Liver (tissue), 9 donors: ENCODE results near the gene GPR6. TPM values are rescaled to one million over a fixed set of nuclear protein-coding genes. Genes with fewer than 3 reads are reported as not detected.

ENCODE experiments used
- DNase-seq: peaks from one replicate; pipeline ENCODE4 v3.0.0-alpha.2; 2017; ENCODE audit warnings: low spot score
- H3K27ac ChIP-seq, 2 donors: one replicate each; pipeline ENCODE4 v1.7.0; 2013; ENCODE audit warnings: inconsistent platforms in 2 of 2, low read length in 2 of 2, control low read depth in 1 of 2, low read depth in 1 of 2, mild to moderate bottlenecking in 1 of 2
- H3K27me3 ChIP-seq, 4 donors: one replicate each; pipeline versions ENCODE4 v1.6.1 to v1.7.0; 2013; ENCODE audit warnings: low read length in 3 of 4, inconsistent platforms in 1 of 4, mild to moderate bottlenecking in 1 of 4, moderate library complexity in 1 of 4; ENCODE audit not compliant: control insufficient read depth in 4 of 4, insufficient read depth in 4 of 4
- H3K36me3 ChIP-seq, 4 donors: one replicate each; pipeline versions ENCODE4 v1.6.1 to v1.7.0; 2013; ENCODE audit warnings: low read length in 3 of 4, mild to moderate bottlenecking in 3 of 4, low read depth in 1 of 4, moderate library complexity in 1 of 4; ENCODE audit not compliant: control insufficient read depth in 4 of 4, insufficient read depth in 3 of 4
- H3K4me1 ChIP-seq, 4 donors: one replicate each; pipeline versions ENCODE4 v1.6.1 to v1.7.0; 2013; ENCODE audit warnings: low read length in 3 of 4, mild to moderate bottlenecking in 3 of 4, moderate library complexity in 1 of 4; ENCODE audit not compliant: control insufficient read depth in 4 of 4, insufficient read depth in 4 of 4
- H3K4me3 ChIP-seq, 3 donors: one replicate each; pipeline versions ENCODE4 v1.6.1 to v1.7.0; 2013; ENCODE audit warnings: low read length in 3 of 3, control low read depth in 1 of 3, low read depth in 1 of 3, mild to moderate bottlenecking in 1 of 3
- H3K9ac ChIP-seq, 2 donors: one replicate each; pipeline ENCODE4 v1.7.0; 2013; ENCODE audit warnings: low read length in 2 of 2, mild to moderate bottlenecking in 2 of 2, moderate library complexity in 2 of 2, control low read depth in 1 of 2, low read depth in 1 of 2
- H3K9me3 ChIP-seq, 4 donors: one replicate each; pipeline versions ENCODE4 v1.6.1 to v1.7.0; 2013; ENCODE audit warnings: low read length in 3 of 4; ENCODE audit not compliant: control insufficient read depth in 4 of 4
- ATF3 ChIP-seq: IDR thresholded peaks from 2 replicates; pipeline ENCODE4 v1.6.1; 2016; ENCODE audit warnings: antibody characterized with exemption
- CTCF ChIP-seq: fragments of 150-350 bp; IDR thresholded peaks from 2 replicates; pipeline ENCODE4 v1.5.1; 2017; ENCODE audit warnings: improper control_type of control experiment, low read depth, low read length; ENCODE audit not compliant: missing input control
- EGR1 ChIP-seq, 2 donors: IDR thresholded peaks; 2 replicates each; pipeline ENCODE4 v1.6.1; 2016 to 2018; ENCODE audit warnings: antibody characterized with exemption in 2 of 2, low read depth in 2 of 2
- FOXA1 ChIP-seq: IDR thresholded peaks from 2 replicates; pipeline ENCODE4 v1.6.1; 2016; ENCODE audit warnings: antibody characterized with exemption
- FOXA2 ChIP-seq: IDR thresholded peaks from 2 replicates; pipeline ENCODE4 v1.6.1; 2016; ENCODE audit warnings: antibody characterized with exemption
- HNF4A ChIP-seq, 2 donors: conservative IDR thresholded peaks; 2 replicates each; pipeline ENCODE4 v1.6.1; 2016; ENCODE audit warnings: antibody characterized with exemption in 2 of 2, mild to moderate bottlenecking in 2 of 2
- HNF4G ChIP-seq: IDR thresholded peaks from 2 replicates; pipeline ENCODE4 v1.6.1; 2016; ENCODE audit warnings: antibody characterized with exemption
- JUND ChIP-seq, 2 donors: IDR thresholded peaks; 2 replicates each; pipeline ENCODE4 v1.6.1; 2016; ENCODE audit warnings: antibody characterized with exemption in 2 of 2
- MAX ChIP-seq: IDR thresholded peaks from 2 replicates; pipeline ENCODE4 v1.6.1; 2016; ENCODE audit warnings: antibody characterized with exemption
- NR2F2 ChIP-seq: IDR thresholded peaks from 2 replicates; pipeline ENCODE4 v1.6.1; 2016; ENCODE audit warnings: antibody characterized with exemption
- RAD21 ChIP-seq, 2 donors: IDR thresholded peaks; 2 replicates each; pipeline ENCODE4 v1.6.1; 2016; ENCODE audit warnings: antibody characterized with exemption in 2 of 2, mild to moderate bottlenecking in 2 of 2
- REST ChIP-seq: IDR thresholded peaks from 2 replicates; pipeline ENCODE4 v1.6.1; 2016; ENCODE audit warnings: antibody characterized with exemption, mild to moderate bottlenecking
- RXRA ChIP-seq, 2 donors: IDR thresholded peaks; 2 replicates each; pipeline ENCODE4 v1.6.1; 2017 to 2018; ENCODE audit warnings: antibody characterized with exemption in 2 of 2, mild to moderate bottlenecking in 1 of 2
- TAF1 ChIP-seq: conservative IDR thresholded peaks from 2 replicates; pipeline ENCODE4 v1.6.1; 2016; ENCODE audit warnings: antibody characterized with exemption, mild to moderate bottlenecking
- ZBTB33 ChIP-seq: IDR thresholded peaks from 2 replicates; pipeline ENCODE4 v1.6.1; 2016; ENCODE audit warnings: antibody characterized with exemption
- WGBS: extraction: QIAGEN DNeasy Blood & Tissue Kit; methylation state at CpG from one replicate; pipeline ENCODE4 v1.1.7; 2013; 5-methylcytosine and 5-hydroxymethylcytosine counted together
- polyA plus RNA-seq, 2 donors: library from polyadenylated mRNA; stranded (reverse) in 1 of 2; unstranded in 1 of 2; fragments of 200-250 nt in 1 of 2; fragments of >200 nt in 1 of 2; fragmentation: Nextera tagmentation in 1 of 2; extraction: Ambion mirVana in 1 of 2; gene quantifications; one replicate each; pipeline versions ENCODE4 v1.2.1 to v1.2.3, GENCODE V29; 2013 to 2015
- total RNA-seq, 2 donors: library from RNA; depleted of rRNA; stranded (reverse); fragments of >200 nt; gene quantifications; one replicate each; pipeline ENCODE4 v1.2.3, GENCODE V29; 2014
- donor health status: healthy.
- donor health status: healthy.
- donor health status: healthy.
- donor health status: healthy.
- donor health status: healthy.

GPR6 gene
- total and polyA plus RNA-seq, 4 donors = not detected

- Histone ChIP-seq H3K9me3 (no peaks in the 10 kb centered on the region), H3K27ac (no peak overlapping the region), H3K4me1 (no peaks in the 10 kb centered on the region), H3K4me3 (no peak overlapping the region), H3K9ac (no peak overlapping the region), H3K36me3 (no peaks in the 10 kb centered on the region), H3K27me3 (no peaks in the 10 kb centered on the region)
- TF ChIP-seq EGR1 (IDR thresholded peaks at IDR 0.05; ENCODE audit: low read depth in 2 of 2) = no peak
- TF ChIP-seq REST = no peak
- TF ChIP-seq HNF4G = no peak
- no peak for TF ChIP-seq NR2F2
- no peak for TF ChIP-seq HNF4A (conservative IDR thresholded peaks at IDR 0.05)
- no peak for TF ChIP-seq JUND (IDR thresholded peaks at IDR 0.05)
- no peak for TF ChIP-seq FOXA1
- TF ChIP-seq RAD21 (IDR thresholded peaks at IDR 0.05) = no peak
- no peak for TF ChIP-seq CTCF
- no peak for TF ChIP-seq MAX
- no peak for TF ChIP-seq ZBTB33
- TF ChIP-seq ATF3 = no peak
- WGBS = 88% methylated on average over 9 of the region's 9 CpGs
- DNase-seq = no peak
Observed at GRCh38 chr6:110015206-110015605, 37.1 kb downstream of the GPR6 start.

GRCh38 chr6:110017306-110017705 is 39.2 kb downstream of the GPR6 start:
- Histone ChIP-seq H3K9me3 (no peaks in the 10 kb centered on the region), H3K27ac (no peak overlapping the region), H3K4me3 (no peak overlapping the region), H3K27me3 (no peaks in the 10 kb centered on the region), H3K9ac (no peak overlapping the region), H3K36me3 (no peaks in the 10 kb centered on the region), H3K4me1 (no peaks in the 10 kb centered on the region)
- 82% methylated on average over 6 of the region's 6 CpGs for WGBS
- DNase-seq = no peak
- TF ChIP-seq HNF4A (conservative IDR thresholded peaks at IDR 0.05) (no peak), FOXA2 (no peak), RXRA (IDR thresholded peaks at IDR 0.05) (no peak), RAD21 (IDR thresholded peaks at IDR 0.05) (no peak), NR2F2 (no peak), ATF3 (no peak), FOXA1 (no peak), CTCF (no peak), ZBTB33 (no peak), TAF1 (no peak), REST (no peak)
